Testis (tissue), 2 donors: ENCODE data around the gene SSPN.

Experiments used
- POLR2A ChIP-seq: fragments of 450-650 bp; IDR thresholded peaks from one replicate; pipeline ENCODE4 v1.6.1; 2017; ENCODE audit warnings: antibody characterized with exemption, mild to moderate bottlenecking, moderate library complexity
- TF ChIP-seq, protein P1 (sequence below), 3 experiments: fragments of 450-650 bp in 2 of 3; fragments of 200-600 bp in 1 of 3; sonication (generic) in 1 of 3; IDR thresholded peaks; one replicate each; pipeline ENCODE4 v1.5.1; 2016 to 2019; ENCODE audit warnings: antibody characterized with exemption in 3 of 3, mild to moderate bottlenecking in 2 of 3, moderate library complexity in 1 of 3

DNA sequence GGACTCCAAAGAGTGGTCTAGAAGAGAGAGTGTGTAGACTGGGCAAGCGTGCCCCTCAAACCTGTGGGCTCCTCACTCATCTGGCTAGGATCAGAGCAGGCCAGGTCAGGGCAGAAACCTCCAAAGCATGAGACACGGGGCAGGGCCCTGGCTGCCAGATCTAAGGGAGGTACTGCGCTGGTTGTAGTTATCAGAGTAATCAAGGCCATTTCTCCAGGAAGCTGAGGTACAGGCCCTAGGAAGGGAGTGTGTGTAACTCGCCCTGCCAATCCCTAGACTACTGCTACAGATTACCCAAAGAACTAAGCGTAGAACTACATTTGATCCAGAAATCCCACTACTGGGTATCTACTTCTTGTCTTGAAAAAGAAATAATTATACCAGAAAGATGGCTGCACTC is 84.5 kb downstream of the SSPN start:
- no peak for TF ChIP-seq POLR2A
- TF ChIP-seq, protein P1, sequence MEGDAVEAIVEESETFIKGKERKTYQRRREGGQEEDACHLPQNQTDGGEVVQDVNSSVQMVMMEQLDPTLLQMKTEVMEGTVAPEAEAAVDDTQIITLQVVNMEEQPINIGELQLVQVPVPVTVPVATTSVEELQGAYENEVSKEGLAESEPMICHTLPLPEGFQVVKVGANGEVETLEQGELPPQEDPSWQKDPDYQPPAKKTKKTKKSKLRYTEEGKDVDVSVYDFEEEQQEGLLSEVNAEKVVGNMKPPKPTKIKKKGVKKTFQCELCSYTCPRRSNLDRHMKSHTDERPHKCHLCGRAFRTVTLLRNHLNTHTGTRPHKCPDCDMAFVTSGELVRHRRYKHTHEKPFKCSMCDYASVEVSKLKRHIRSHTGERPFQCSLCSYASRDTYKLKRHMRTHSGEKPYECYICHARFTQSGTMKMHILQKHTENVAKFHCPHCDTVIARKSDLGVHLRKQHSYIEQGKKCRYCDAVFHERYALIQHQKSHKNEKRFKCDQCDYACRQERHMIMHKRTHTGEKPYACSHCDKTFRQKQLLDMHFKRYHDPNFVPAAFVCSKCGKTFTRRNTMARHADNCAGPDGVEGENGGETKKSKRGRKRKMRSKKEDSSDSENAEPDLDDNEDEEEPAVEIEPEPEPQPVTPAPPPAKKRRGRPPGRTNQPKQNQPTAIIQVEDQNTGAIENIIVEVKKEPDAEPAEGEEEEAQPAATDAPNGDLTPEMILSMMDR (IDR thresholded peaks at IDR 0.05), result no peak
